ENCODE measurements around the gene EXOC6B. TPM values are rescaled to one million over a fixed set of nuclear protein-coding genes. Genes with fewer than 3 reads are reported as not detected.

EXOC6B gene
- total and polyA plus RNA-seq, 3 donors from 2014 or later = 27.7 to 45.2 (median 31.7) TPM

- Histone ChIP-seq H3K4me3 (no peak overlapping the region), H3K36me3 (ENCODE audit: low read depth, missing control alignments) (no peaks in the 10 kb centered on the region), H3K27ac (no peak overlapping the region), H3K27me3 (no peaks in the 10 kb centered on the region), H3K4me1 (no peaks in the 10 kb centered on the region), H3K9me3 (no peaks in the 10 kb centered on the region)
- TF ChIP-seq POLR2A (IDR thresholded peaks at IDR 0.05) (no peak), CTCF (IDR thresholded peaks at IDR 0.05) (no peak)
- no peak for DNase-seq
- 57 to 83% methylated on average over 1 of the region's 1 CpG for WGBS, 2 donors
- intact Hi-C loops (cut with DNase I; ENCODE audit: low total_unique reads) = no loop called here
Observed at GRCh38 chr2:72386288-72386687, 439.5 kb downstream of the EXOC6B start.

GRCh38 chr2:72378753-72379348 is 447.0 kb downstream of the EXOC6B start:
- TF ChIP-seq POLR2A (IDR thresholded peaks at IDR 0.05) (no peak), CTCF (IDR thresholded peaks at IDR 0.05) (no peak)
- Histone ChIP-seq H3K27me3 (no peaks in the 10 kb centered on the region), H3K4me3 (no peak overlapping the region), H3K36me3 (ENCODE audit: low read depth, missing control alignments) (no peaks in the 10 kb centered on the region), H3K9me3 (no peaks in the 10 kb centered on the region), H3K27ac (no peak overlapping the region), H3K4me1 (no peaks in the 10 kb centered on the region)
- DNase-seq = no peak
- 82 to 88% methylated on average over 1 of the region's 1 CpG for WGBS, 2 donors
- intact Hi-C loops (cut with DNase I; ENCODE audit: low total_unique reads) = no loop called here

DNA sequence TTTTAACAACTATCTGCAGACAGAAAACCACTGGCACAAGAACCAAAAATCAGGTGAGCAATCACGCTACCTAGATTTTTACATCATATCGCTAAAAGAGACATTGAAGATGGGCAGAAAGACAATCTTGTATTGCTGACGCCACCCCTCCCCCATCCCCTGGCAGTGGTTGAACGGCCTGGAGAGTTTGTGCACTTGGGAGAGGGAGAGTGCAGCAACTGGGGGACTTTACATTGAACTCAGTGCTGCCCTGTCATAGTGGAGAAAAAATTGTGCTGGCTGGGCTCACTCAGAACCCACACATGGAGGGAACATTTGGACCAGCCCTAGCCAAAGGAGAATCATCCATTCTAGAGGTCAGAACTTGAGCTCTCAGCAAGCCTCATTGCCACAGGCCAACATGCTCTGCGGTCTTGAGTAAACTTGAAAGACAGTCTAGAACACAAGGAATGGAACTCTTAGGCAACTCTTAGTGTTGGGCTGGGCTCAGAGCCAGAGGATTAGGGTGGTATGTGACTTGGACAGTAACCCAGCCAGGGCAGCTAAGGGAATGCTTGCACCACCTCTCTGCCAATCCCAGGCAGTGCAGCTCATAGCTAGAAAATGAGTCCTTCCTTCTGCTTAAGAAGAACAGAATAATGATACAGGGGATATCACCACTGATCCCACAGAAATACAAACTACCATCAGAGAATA is 458.2 kb downstream of the EXOC6B start:
- Histone ChIP-seq H3K27me3 (no peaks in the 10 kb centered on the region), H3K4me1 (no peaks in the 10 kb centered on the region), H3K9me3 (no peaks in the 10 kb centered on the region), H3K36me3 (ENCODE audit: low read depth, missing control alignments) (no peaks in the 10 kb centered on the region), H3K4me3 (no peak overlapping the region), H3K27ac (no peak overlapping the region)
- no peak for TF ChIP-seq CTCF (IDR thresholded peaks at IDR 0.05)
- TF ChIP-seq POLR2A (IDR thresholded peaks at IDR 0.05) = no peak
- WGBS, 2 donors = 85 to 97% methylated on average over 5 of the region's 5 CpGs
- intact Hi-C loops (cut with DNase I; ENCODE audit: low total_unique reads) = no loop called here
- DNase-seq = peak; percentile 60

- TF ChIP-seq CTCF (IDR thresholded peaks at IDR 0.05) (no peak), POLR2A (IDR thresholded peaks at IDR 0.05) (no peak)
- Histone ChIP-seq H3K27me3 (no peaks in the 10 kb centered on the region), H3K4me3 (no peak overlapping the region), H3K36me3 (ENCODE audit: low read depth, missing control alignments) (no peaks in the 10 kb centered on the region), H3K9me3 (no peaks in the 10 kb centered on the region), H3K27ac (no peak overlapping the region), H3K4me1 (no peaks in the 10 kb centered on the region)
- intact Hi-C loops (cut with DNase I; ENCODE audit: low total_unique reads) = no loop called here
- no peak for DNase-seq
Observed at GRCh38 chr2:72363406-72363805, 462.4 kb downstream of the EXOC6B start.

DNA sequence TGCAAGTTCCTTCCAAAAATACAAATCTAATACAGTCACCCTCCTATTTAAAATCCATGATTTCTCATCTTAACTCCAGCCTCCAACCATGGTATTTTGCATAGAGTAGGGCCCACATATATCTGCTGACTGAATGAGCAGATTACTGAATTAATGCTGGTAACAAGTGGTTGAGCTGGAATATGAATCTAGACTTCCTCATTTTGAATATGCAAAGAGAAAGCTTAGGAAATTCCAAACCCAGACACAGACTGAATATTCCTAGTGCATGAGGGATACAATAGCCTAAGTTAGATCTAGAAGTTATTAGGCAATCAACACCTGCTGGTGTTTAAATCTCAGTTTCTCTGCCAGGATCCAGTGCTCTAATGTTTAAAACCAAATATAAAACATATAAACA is 463.1 kb downstream of the EXOC6B start:
- Histone ChIP-seq H3K9me3 (no peaks in the 10 kb centered on the region), H3K27me3 (no peaks in the 10 kb centered on the region), H3K4me1 (no peaks in the 10 kb centered on the region), H3K4me3 (no peak overlapping the region), H3K27ac (no peak overlapping the region), H3K36me3 (ENCODE audit: low read depth, missing control alignments) (no peaks in the 10 kb centered on the region)
- TF ChIP-seq CTCF (IDR thresholded peaks at IDR 0.05) (no peak), POLR2A (IDR thresholded peaks at IDR 0.05) (no peak)
- no peak for DNase-seq
- intact Hi-C loops (cut with DNase I; ENCODE audit: low total_unique reads) = no loop called here
